Activated T-cell treated with anti-CD3 and anti-CD28 coated beads, Interleukin-2, amount 50 U/mL, for 72 hours (primary cell): ENCODE measurements around the gene CTNNA2. TPM values are rescaled to one million over a fixed set of nuclear protein-coding genes. Genes with fewer than 3 reads are reported as not detected.

Experiments
- ATAC-seq, 2 donors: fragments of 150-1000 bp; cut with Tn5 transposase; replicated peaks in 1 of 2; 2 replicates each; pipeline ENCODE4 v1.10.0; 2021; ENCODE audit warnings: moderate library complexity in 2 of 2, mild to moderate bottlenecking in 1 of 2
- DNase-seq, 2 donors: peaks; one replicate each; pipeline ENCODE4 v3.0.0; 2021 to 2022; ENCODE audit warnings: mixed read lengths in 1 of 2
- H3K27ac Mint-ChIP-seq: one replicate; pipeline ENCODE4 v1.8.0; 2022; ENCODE audit warnings: mild to moderate bottlenecking, moderate library complexity, mixed read lengths
- H3K27me3 Mint-ChIP-seq: one replicate; pipeline ENCODE4 v1.8.0; 2022; ENCODE audit warnings: low read depth, mixed read lengths
- H3K36me3 Mint-ChIP-seq, 2 donors: one replicate each; pipeline ENCODE4 v1.8.0; 2022; ENCODE audit warnings: mixed read lengths in 2 of 2, mild to moderate bottlenecking in 1 of 2; ENCODE audit not compliant: insufficient read depth in 2 of 2
- H3K4me1 Mint-ChIP-seq: one replicate; pipeline ENCODE4 v1.8.0; 2022; ENCODE audit warnings: low read depth, mixed read lengths
- H3K4me3 Mint-ChIP-seq, 2 donors: one replicate each; pipeline ENCODE4 v1.8.0; 2022; ENCODE audit warnings: mild to moderate bottlenecking in 2 of 2, mixed read lengths in 2 of 2, moderate library complexity in 2 of 2
- H3K9me3 Mint-ChIP-seq, 2 donors: one replicate each; pipeline ENCODE4 v1.8.0; 2022; ENCODE audit warnings: mixed read lengths in 2 of 2
- total RNA-seq, 2 donors: library from RNA; stranded (reverse); gene quantifications; one replicate each; pipeline ENCODE4 v1.2.3, GENCODE V29; 2022

The CTNNA2 gene
- total RNA-seq, 2 donors from 2014 or later: not detected

DNA sequence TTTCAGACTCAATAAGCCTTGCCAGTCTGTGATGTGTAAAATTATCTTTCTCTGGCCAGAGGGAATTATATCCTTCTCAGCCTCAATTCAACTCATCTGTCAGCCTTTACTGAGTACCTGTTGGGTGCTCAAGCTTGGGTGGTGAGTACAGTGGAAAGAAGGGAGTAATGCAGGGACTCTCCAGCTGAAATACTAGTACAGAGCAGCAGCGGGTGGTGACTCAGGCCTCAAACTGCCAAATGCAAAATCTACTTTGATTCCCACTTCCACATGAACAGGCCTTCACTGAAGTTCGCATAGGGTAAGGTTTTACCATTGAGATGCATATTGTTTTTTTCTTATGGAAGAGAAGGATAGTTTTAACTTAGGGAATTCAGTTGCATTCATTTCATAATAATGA, 464.9 kb downstream of the CTNNA2 start:
- ATAC-seq: no peak
- no peak for DNase-seq
- Mint-ChIP-seq H3K27me3 (no peaks in the 10 kb centered on the region), H3K36me3 (no peaks in the 10 kb centered on the region), H3K4me1 (no peaks in the 10 kb centered on the region), H3K4me3 (no peak overlapping the region), H3K27ac (no peak overlapping the region), H3K9me3 (peaks cover 2% of the 10 kb centered on the region in 2 donors)

GRCh38 chr2:79980116-79980515, 467.3 kb downstream of the CTNNA2 start:
- no peak overlapping the region for H3K4me3 Mint-ChIP-seq
- H3K9me3 Mint-ChIP-seq: peaks cover 0 to 3% of the 10 kb centered on the region in 2 donors

GRCh38 chr2:79980816-79981215, 468.0 kb downstream of the CTNNA2 start:
- no peaks in the 10 kb centered on the region for H3K27me3 Mint-ChIP-seq
- no peak for ATAC-seq
- H3K4me1 Mint-ChIP-seq: no peaks in the 10 kb centered on the region
- peaks cover 0 to 3% of the 10 kb centered on the region in 2 donors for H3K9me3 Mint-ChIP-seq
- H3K4me3 Mint-ChIP-seq: no peak overlapping the region
- no peak for DNase-seq
- no peaks in the 10 kb centered on the region for H3K36me3 Mint-ChIP-seq
- H3K27ac Mint-ChIP-seq: no peak overlapping the region

More at GRCh38 chr2:79980116-79980515, 467.3 kb downstream of the CTNNA2 start:
- H3K27ac Mint-ChIP-seq: no peak overlapping the region
- H3K36me3 Mint-ChIP-seq: no peaks in the 10 kb centered on the region
- DNase-seq (no peak), ATAC-seq (no peak)
- H3K27me3 Mint-ChIP-seq: no peaks in the 10 kb centered on the region
- H3K4me1 Mint-ChIP-seq: no peaks in the 10 kb centered on the region

DNA sequence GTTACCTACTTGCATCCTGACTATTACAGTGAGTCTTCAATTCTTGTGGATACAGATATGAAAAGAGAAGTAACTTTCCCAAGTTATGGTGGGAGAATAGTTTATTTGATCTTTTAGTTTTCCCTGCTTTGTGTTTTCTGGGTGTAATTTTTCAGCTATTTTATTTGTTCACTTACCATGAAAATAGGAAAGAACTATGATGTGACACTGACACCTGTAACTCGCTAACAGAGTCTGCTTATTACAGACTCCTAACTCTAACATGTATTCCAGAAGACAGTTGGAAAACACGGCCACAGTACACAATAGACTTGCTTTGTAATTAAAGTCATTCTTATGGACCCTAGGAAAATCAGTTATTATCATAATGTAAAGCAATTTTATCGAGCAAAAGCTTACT, 468.5 kb downstream of the CTNNA2 start:
- H3K27me3 Mint-ChIP-seq: no peaks in the 10 kb centered on the region
- DNase-seq: no peak
- no peaks in the 10 kb centered on the region for H3K36me3 Mint-ChIP-seq
- no peak overlapping the region for H3K27ac Mint-ChIP-seq
- no peak overlapping the region for H3K4me3 Mint-ChIP-seq
- no peaks in the 10 kb centered on the region for H3K4me1 Mint-ChIP-seq
- no peak for ATAC-seq
- peaks cover 0 to 3% of the 10 kb centered on the region in 2 donors for H3K9me3 Mint-ChIP-seq

DNA sequence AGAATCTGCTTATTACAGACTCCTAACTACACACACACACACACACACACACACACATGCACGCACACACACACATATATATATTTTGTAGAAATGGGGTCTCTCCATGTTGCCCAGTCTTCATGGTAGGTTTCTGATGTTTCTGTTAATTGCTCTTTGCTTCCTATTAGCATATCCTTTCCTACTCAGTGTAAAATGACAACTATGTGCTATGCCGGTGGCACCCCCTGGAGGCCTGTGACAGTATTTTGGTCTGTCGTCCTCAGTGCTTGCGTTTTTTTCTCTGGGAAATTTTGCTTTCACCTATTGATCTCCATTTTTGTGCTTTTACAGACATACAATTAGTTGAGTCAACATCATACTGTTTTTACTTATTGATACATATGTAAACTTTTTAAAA, 469.6 kb downstream of the CTNNA2 start:
- Mint-ChIP-seq H3K4me3 (no peak overlapping the region), H3K36me3 (peaks cover 0 to 1% of the 10 kb centered on the region in 2 donors), H3K4me1 (no peaks in the 10 kb centered on the region), H3K9me3 (peaks cover 0 to 3% of the 10 kb centered on the region in 2 donors), H3K27me3 (no peaks in the 10 kb centered on the region), H3K27ac (no peak overlapping the region)
- DNase-seq: no peak
- ATAC-seq: no peak

DNA sequence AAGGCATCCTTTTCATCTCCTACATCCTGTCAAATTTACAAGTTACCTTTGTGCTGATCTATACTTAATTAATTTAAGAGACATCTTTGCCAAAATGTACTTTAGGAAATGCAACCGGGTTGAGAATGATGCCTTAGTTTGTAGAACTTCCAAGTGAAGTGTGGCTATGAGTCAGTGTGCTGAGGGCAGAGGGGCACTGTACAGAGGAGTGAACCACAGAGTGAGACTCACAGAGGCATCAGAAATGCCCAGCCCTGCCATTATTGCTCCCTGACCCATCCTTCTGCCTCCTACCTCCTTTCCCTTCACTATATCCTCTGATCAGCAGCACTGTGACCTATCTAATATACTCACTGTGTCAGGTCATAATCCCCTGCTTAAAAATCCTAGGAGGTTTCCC, 471.6 kb downstream of the CTNNA2 start:
- no peak for DNase-seq
- H3K27me3 Mint-ChIP-seq: no peaks in the 10 kb centered on the region

GRCh38 chr2:79985145-79985544, 472.3 kb downstream of the CTNNA2 start:
- peaks cover 0 to 2% of the 10 kb centered on the region in 2 donors for H3K9me3 Mint-ChIP-seq
- H3K36me3 Mint-ChIP-seq: peaks cover 0 to 1% of the 10 kb centered on the region in 2 donors
- H3K4me1 Mint-ChIP-seq: no peaks in the 10 kb centered on the region
- DNase-seq: no peak
- no peak overlapping the region for H3K27ac Mint-ChIP-seq
- no peaks in the 10 kb centered on the region for H3K27me3 Mint-ChIP-seq
- ATAC-seq: no peak
- no peak overlapping the region for H3K4me3 Mint-ChIP-seq

More for the DNA sequence above, 471.6 kb downstream of the CTNNA2 start:
- Mint-ChIP-seq H3K9me3 (peaks cover 0 to 2% of the 10 kb centered on the region in 2 donors), H3K27ac (no peak overlapping the region), H3K36me3 (peaks cover 0 to 1% of the 10 kb centered on the region in 2 donors), H3K4me1 (no peaks in the 10 kb centered on the region), H3K4me3 (no peak overlapping the region)
- ATAC-seq: no peak

GRCh38 chr2:79985571-79985970, 472.7 kb downstream of the CTNNA2 start:
- Mint-ChIP-seq H3K27ac (no peak overlapping the region), H3K27me3 (no peaks in the 10 kb centered on the region), H3K4me1 (no peaks in the 10 kb centered on the region), H3K36me3 (peaks cover 0 to 1% of the 10 kb centered on the region in 2 donors), H3K9me3 (peaks cover 0 to 2% of the 10 kb centered on the region in 2 donors), H3K4me3 (no peak overlapping the region)
- ATAC-seq: no peak
- no peak for DNase-seq

- peaks cover 4% of the 10 kb centered on the region in 2 donors for H3K9me3 Mint-ChIP-seq
- no peak for ATAC-seq
- H3K4me1 Mint-ChIP-seq: no peaks in the 10 kb centered on the region
- no peak overlapping the region for H3K27ac Mint-ChIP-seq
- peaks cover 0 to 3% of the 10 kb centered on the region in 2 donors for H3K36me3 Mint-ChIP-seq
- H3K4me3 Mint-ChIP-seq: no peak overlapping the region
- no peak for DNase-seq
- peaks cover 6% of the 10 kb centered on the region for H3K27me3 Mint-ChIP-seq
These were observed 480.3 kb downstream of the CTNNA2 start for GRCh38 chr2:79993144-79993543.

DNA sequence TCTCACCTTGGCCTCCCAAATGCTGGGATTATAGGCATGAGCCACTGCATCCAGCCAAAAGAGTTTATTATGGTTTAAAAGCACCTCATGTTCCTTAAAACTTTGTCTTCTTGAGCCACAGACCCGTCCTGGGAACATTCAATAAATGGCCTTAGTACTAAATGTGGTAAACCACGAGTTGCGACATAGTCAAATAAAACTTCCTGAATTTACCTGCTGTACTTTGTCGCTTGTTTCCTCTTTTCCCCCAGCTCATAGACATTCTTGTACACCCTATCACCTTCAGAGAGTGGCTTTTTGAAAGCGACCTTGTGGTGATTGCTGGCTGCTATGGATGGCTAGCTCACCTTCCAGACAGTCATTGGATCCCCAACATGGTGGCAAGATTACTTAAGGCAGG, 481.3 kb downstream of the CTNNA2 start:
- peaks cover 6% of the 10 kb centered on the region for H3K27me3 Mint-ChIP-seq
- peaks cover 4% of the 10 kb centered on the region in 2 donors for H3K9me3 Mint-ChIP-seq
- H3K4me1 Mint-ChIP-seq: no peaks in the 10 kb centered on the region
- no peak overlapping the region for H3K27ac Mint-ChIP-seq
- H3K36me3 Mint-ChIP-seq: peaks cover 0 to 3% of the 10 kb centered on the region in 2 donors
- ATAC-seq (no peak), DNase-seq (no peak)
- H3K4me3 Mint-ChIP-seq: no peak overlapping the region

GRCh38 chr2:79994965-79995364, 482.1 kb downstream of the CTNNA2 start:
- Mint-ChIP-seq H3K27ac (no peak overlapping the region), H3K9me3 (peaks cover 6 to 7% of the 10 kb centered on the region in 2 donors), H3K4me3 (no peak overlapping the region), H3K4me1 (no peaks in the 10 kb centered on the region), H3K36me3 (peaks cover 0 to 3% of the 10 kb centered on the region in 2 donors), H3K27me3 (peaks cover 6% of the 10 kb centered on the region)
- DNase-seq: no peak
- no peak for ATAC-seq

GRCh38 chr2:79996709-79997108, 483.9 kb downstream of the CTNNA2 start:
- DNase-seq (no peak), ATAC-seq (no peak)
- Mint-ChIP-seq H3K36me3 (peaks cover 0 to 3% of the 10 kb centered on the region in 2 donors), H3K27ac (no peak overlapping the region), H3K27me3 (peaks cover 6% of the 10 kb centered on the region), H3K4me1 (no peaks in the 10 kb centered on the region), H3K4me3 (no peak overlapping the region), H3K9me3 (peaks cover 6 to 7% of the 10 kb centered on the region in 2 donors)

DNA sequence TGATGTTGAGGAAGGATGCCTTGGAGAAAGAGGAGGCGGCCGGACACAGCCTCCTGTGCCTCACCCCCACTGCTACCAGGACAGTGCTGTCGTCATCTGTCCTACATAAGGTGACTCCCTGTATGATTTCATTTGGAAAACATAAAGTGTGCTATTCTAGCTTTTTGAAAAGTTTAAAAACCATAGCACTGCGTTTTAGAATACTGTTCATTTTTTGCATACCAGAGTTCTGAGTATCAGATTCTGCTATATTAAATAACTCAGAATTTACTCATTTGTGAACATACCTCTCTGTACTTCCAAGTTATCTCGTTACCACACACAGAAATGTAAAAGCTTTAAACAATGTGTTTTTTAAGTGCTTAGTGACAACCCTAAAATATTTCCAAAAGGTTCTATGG, 488.9 kb downstream of the CTNNA2 start:
- Mint-ChIP-seq H3K9me3 (peaks cover 5 to 7% of the 10 kb centered on the region in 2 donors), H3K4me1 (no peaks in the 10 kb centered on the region), H3K4me3 (no peak overlapping the region), H3K27ac (no peak overlapping the region), H3K27me3 (no peaks in the 10 kb centered on the region), H3K36me3 (no peaks in the 10 kb centered on the region)
- ATAC-seq (no peak), DNase-seq (no peak)

- Mint-ChIP-seq H3K27ac (no peak overlapping the region), H3K27me3 (no peaks in the 10 kb centered on the region), H3K9me3 (peaks cover 5 to 6% of the 10 kb centered on the region in 2 donors), H3K4me1 (no peaks in the 10 kb centered on the region), H3K4me3 (no peak overlapping the region), H3K36me3 (no peaks in the 10 kb centered on the region)
- DNase-seq (no peak), ATAC-seq (no peak)
These were observed 489.3 kb downstream of the CTNNA2 start for GRCh38 chr2:80002112-80002511.
